K562 (cell line): Measurements from ENCODE around the gene SNRPB. TPM values are rescaled to one million over a fixed set of nuclear protein-coding genes. Genes with fewer than 3 reads are reported as not detected.

Experiments used
- ATAC-seq: fragments of 200-7000 bp; cut with Tn5 transposase; 3 replicates; pipeline ENCODE4 v1.9.1; 2020; ENCODE audit warnings: moderate library complexity
- BruUV-seq: library from RNA; stranded (reverse); fragments of 400-500 nt; replicated peaks from 2 replicates; lab custom pipeline; 2021; lab: Mats Ljungman, UMichigan
- CTCF ChIA-PET: fragments of 300-600 bp; formaldehyde crosslinking; extraction: SDS; loops from one replicate; lab custom pipeline; 2021; ENCODE audit warnings: low intra/inter-chr PET ratio; lab: Yijun Ruan, JAX
- POLR2A ChIA-PET: fragments of 300-600, 350-650 bp; sonication (Branson Sonifier 250); formaldehyde crosslinking; extraction: SDS; loops from one replicate; lab custom pipeline; 2021; ENCODE audit warnings: antibody characterized with exemption, inconsistent platforms; lab: Yijun Ruan, JAX
- DNase-seq, 4 experiments: peaks; one replicate each; pipeline versions ENCODE4 v3.0.0 to v3.0.0-alpha.2; 2011 to 2018; ENCODE audit warnings: low spot score in 3 of 4, mixed read lengths in 3 of 4; ENCODE audit errors: extremely low read depth in 1 of 4
- FAIRE-seq: peaks from 2 replicates; lab custom pipeline; 2011; peaks lifted over from hg19 to GRCh38; lab: Jason Lieb, UNC
- H2AFZ ChIP-seq: 2 replicates; pipeline ENCODE4 v1.6.0; 2011; ENCODE audit warnings: low read depth, low read length, control low read depth, inconsistent platforms
- H3K27ac ChIP-seq: fragments of 200-600 bp; 3 replicates; pipeline ENCODE4 v1.8.0; 2011; ENCODE audit warnings: low read depth, mild to moderate bottlenecking, control low read depth, inconsistent platforms, low read length, moderate library complexity, mixed read lengths; ENCODE audit errors: extremely low read depth
- H3K27me3 ChIP-seq, 2 experiments: fragments of 300-600 bp in 1 of 2; 2 replicates in 1 of 2; 3 replicates in 1 of 2; pipeline versions ENCODE4 v1.6.0 to v1.8.0; 2011; ENCODE audit warnings: inconsistent platforms in 2 of 2, low read length in 2 of 2, mild to moderate bottlenecking in 1 of 2, mixed read lengths in 1 of 2, moderate library complexity in 1 of 2; ENCODE audit not compliant: control insufficient read depth in 2 of 2, insufficient read depth in 2 of 2
- H3K36me3 ChIP-seq: fragments of 300-600 bp; 3 replicates; pipeline ENCODE4 v1.8.0; 2011; ENCODE audit warnings: mild to moderate bottlenecking, low read length, inconsistent platforms; ENCODE audit not compliant: control insufficient read depth, insufficient read depth
- H3K4me1 ChIP-seq, 2 experiments: fragments of 200-600 bp in 1 of 2; replicated peaks in 1 of 2; 2 replicates in 1 of 2; 3 replicates in 1 of 2; pipeline versions ENCODE4 v1.5.1 to v1.8.0; 2011; ENCODE audit warnings: inconsistent platforms in 2 of 2, low read length in 2 of 2, mild to moderate bottlenecking in 1 of 2, mixed read lengths in 1 of 2, moderate library complexity in 1 of 2; ENCODE audit not compliant: control insufficient read depth in 2 of 2, insufficient read depth in 2 of 2
- H3K4me2 ChIP-seq: 2 replicates; pipeline ENCODE4 v1.6.1; 2011; ENCODE audit warnings: low read length, control low read depth, inconsistent platforms, mixed read lengths; ENCODE audit not compliant: insufficient read depth
- H3K4me3 ChIP-seq: fragments of 200-600 bp; sonication (generic), shearing (Covaris generic); 2 replicates; pipeline ENCODE4 v1.5.1; 2016; ENCODE audit warnings: control low read depth, inconsistent platforms
- H3K79me2 ChIP-seq: fragments of 200-600 bp; 3 replicates; pipeline ENCODE4 v1.8.0; 2011; ENCODE audit warnings: low read length, inconsistent platforms; ENCODE audit not compliant: control insufficient read depth, insufficient read depth
- H3K9ac ChIP-seq, 2 experiments: 2 replicates each; pipeline versions ENCODE4 v1.6.0 to v1.6.1; 2011; ENCODE audit warnings: low read depth in 2 of 2, low read length in 2 of 2, control low read depth in 1 of 2, inconsistent platforms in 1 of 2, mild to moderate bottlenecking in 1 of 2, mixed read lengths in 1 of 2; ENCODE audit not compliant: insufficient read depth in 1 of 2
- H3K9me1 ChIP-seq: one replicate; pipeline ENCODE4 v1.6.0; 2011; ENCODE audit warnings: inconsistent platforms, mild to moderate bottlenecking, low read length, moderate library complexity; ENCODE audit not compliant: control insufficient read depth, insufficient read depth
- H3K9me3 ChIP-seq: replicated peaks from 2 replicates; pipeline ENCODE4 v1.5.1; 2011; ENCODE audit warnings: low read depth, low read length, inconsistent platforms; ENCODE audit not compliant: control insufficient read depth, insufficient read depth
- H4K20me1 ChIP-seq: replicated peaks from 2 replicates; pipeline ENCODE4 v1.6.1; 2011; ENCODE audit warnings: low read length, inconsistent platforms, mixed read lengths; ENCODE audit not compliant: control insufficient read depth, insufficient read depth
- ARID1B ChIP-seq: fragments of 450-650 bp; IDR thresholded peaks from 2 replicates; pipeline ENCODE4 v1.6.1; 2016; ENCODE audit warnings: antibody characterized with exemption, mild to moderate bottlenecking, inconsistent platforms
- CBFA2T2 ChIP-seq: fragments of 450-650 bp; conservative IDR thresholded peaks from 2 replicates; pipeline ENCODE4 v1.6.1; 2017; ENCODE audit warnings: mild to moderate bottlenecking
- EGR1 ChIP-seq: fragments of 450-650 bp; conservative IDR thresholded peaks from 2 replicates; pipeline ENCODE4 v1.6.1; 2017; ENCODE audit warnings: mild to moderate bottlenecking
- EHMT2 ChIP-seq: fragments of 450-650 bp; IDR thresholded peaks from 2 replicates; pipeline ENCODE4 v1.6.1; 2018; ENCODE audit warnings: antibody characterized with exemption
- JUND ChIP-seq, 2 experiments: IDR thresholded peaks; 2 replicates in 1 of 2; 3 replicates in 1 of 2; pipeline ENCODE4 v1.6.1; 2011; ENCODE audit warnings: borderline replicate concordance in 2 of 2, low read depth in 2 of 2, low read length in 2 of 2, improper control_type of control experiment in 1 of 2, missing biosample characterization in 1 of 2, missing genetic modification characterization in 1 of 2, missing genetic modification reagents in 1 of 2
- MCM3 ChIP-seq: fragments of 450-650 bp; IDR thresholded peaks from 2 replicates; pipeline ENCODE4 v1.6.1; 2016
- NCOR1 ChIP-seq: fragments of 450-650 bp; IDR thresholded peaks from 2 replicates; pipeline ENCODE4 v1.6.1; 2016; ENCODE audit warnings: mild to moderate bottlenecking, moderate library complexity
- NFIC ChIP-seq: fragments of 450-650 bp; IDR thresholded peaks from 2 replicates; pipeline ENCODE4 v1.6.1; 2017; ENCODE audit warnings: mild to moderate bottlenecking, inconsistent platforms
- TCF3 ChIP-seq: sonication (generic); formaldehyde crosslinking; IDR thresholded peaks from 2 replicates; pipeline ENCODE4 v1.4.0; 2020; ENCODE audit warnings: mild to moderate bottlenecking, missing genetic modification reagents
- TRIM24 ChIP-seq, 2 experiments: fragments of 450-650 bp; IDR thresholded peaks; 2 replicates each; pipeline ENCODE4 v1.6.1; 2016
- ZBTB17 ChIP-seq: fragments of 450-650 bp; formaldehyde crosslinking; IDR thresholded peaks from 2 replicates; pipeline ENCODE4 v1.4.0; 2020; ENCODE audit warnings: mild to moderate bottlenecking
- WGBS: fragments of 100-300 bp; shearing (Covaris generic); methylation state at CpG from one replicate; pipeline ENCODE4 v1.1.6; 2016; ENCODE audit warnings: low coverage, mixed read lengths; ENCODE audit not compliant: insufficient coverage; ENCODE audit errors: missing lambda C conversion rate; 5-methylcytosine and 5-hydroxymethylcytosine counted together
- in situ Hi-C: fragments of 300-500 bp; cut with MboI; formaldehyde crosslinking; loops from 4 replicates; pipeline ENCODE4 v1.15.0; 2018; ENCODE audit warnings: inconsistent platforms, mixed read lengths
- intact Hi-C: fragments of 100-400 bp; cut with micrococcal nuclease; formaldehyde crosslinking; loops from 2 replicates; pipeline ENCODE4 v1.14.2; 2022
- polyA plus RNA-seq, 8 experiments: library from polyadenylated mRNA; depleted of rRNA in 4 of 8; stranded (reverse) in 5 of 8; unstranded in 3 of 8; fragments of >200 nt; fragmentation: Nextera tagmentation in 2 of 8; fragmentation: Illumina TruSeq in 1 of 8; extraction: Ambion mirVana in 2 of 8; extraction: Trizol in 1 of 8; gene quantifications; 2 replicates each; pipeline versions ENCODE4 v1.2.1 to v1.2.3, GENCODE V29; 2011 to 2014; ENCODE audit warnings: inconsistent platforms in 1 of 8, missing spikeins in 1 of 8
- total RNA-seq, 7 experiments: library from RNA; depleted of rRNA in 6 of 7; stranded (reverse); fragments of >200 nt in 6 of 7; fragmentation: Illumina TruSeq in 2 of 7; extraction: Trizol in 2 of 7; gene quantifications; 2 replicates each; pipeline versions ENCODE4 v1.2.1 to v1.2.3, GENCODE V29; 2011 to 2021; ENCODE audit warnings: low replicate concordance in 1 of 7
- TF ChIP-seq, protein P1 (sequence below): fragments of 450-650 bp; IDR thresholded peaks from 2 replicates; pipeline ENCODE4 v1.6.1; 2018; ENCODE audit not compliant: partially characterized antibody
- TF ChIP-seq, protein P2 (sequence below): fragments of 450-650 bp; IDR thresholded peaks from 2 replicates; pipeline ENCODE4 v1.6.1; 2016; ENCODE audit warnings: antibody characterized with exemption
- TF ChIP-seq, protein P3 (sequence below): sonication (generic); formaldehyde crosslinking; IDR thresholded peaks from 2 replicates; pipeline ENCODE4 v1.8.0; 2023; ENCODE audit warnings: mild to moderate bottlenecking, missing genetic modification reagents

The SNRPB gene
- total and polyA plus RNA-seq, 9 of the 15 experiments (the other 6 are each of a cell fraction or from before 2014, with no cell fraction given), result 13.1 to 615 (median 266) TPM

DNA sequence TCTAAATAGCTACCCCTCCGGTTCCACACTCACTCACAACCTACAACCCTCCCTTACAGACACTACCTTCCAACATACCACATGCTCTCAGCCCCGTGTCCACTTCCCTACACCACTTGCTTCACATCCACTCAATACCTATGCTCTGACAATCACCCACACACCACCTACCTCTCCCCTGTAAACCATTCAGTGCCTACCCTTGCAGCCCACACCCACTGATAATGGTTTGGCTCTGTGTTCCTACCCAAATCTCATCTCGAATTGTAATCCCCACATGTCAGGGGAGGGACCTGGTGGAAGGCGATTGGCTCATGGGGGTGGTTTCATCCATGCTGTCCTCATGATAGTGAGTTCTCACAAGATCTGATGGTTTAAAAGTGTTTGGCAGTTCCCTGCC lies 48.0 kb upstream of the SNRPB start:
- Histone ChIP-seq H3K9ac (no peak overlapping the region), H3K79me2 (no peaks in the 10 kb centered on the region), H3K27ac (no peak overlapping the region; the same call in 2 of the 3 replicates), H3K4me2 (peak overlapping the region; percentile 21; the same call in 1 of the 2 replicates), H3K4me1 (peaks cover 0 to 17% of the 10 kb centered on the region in 2 experiments; a peak in 3 of 5 replicates), H3K9me1 (no peaks in the 10 kb centered on the region), H2AFZ (peak overlapping the region; percentile 89), H3K36me3 (no peaks in the 10 kb centered on the region), H3K27me3 (no peaks in the 10 kb centered on the region), H3K9me3 (no peaks in the 10 kb centered on the region), H3K4me3 (no peak overlapping the region), H4K20me1 (no peaks in the 10 kb centered on the region)
- BruUV-seq, result no TSS peak
- 10% methylated on average over 4 of the region's 4 CpGs for WGBS
- ChIA-PET CTCF (no interaction called here), POLR2A (interaction anchor here (0.9 kb wide), 1 partner anchor 29 kb away, joined by 3 read pairs; no protein-coding TSS in a partner anchor)
- DNase-seq (peak in 1 of 4 experiments; percentile 49), ATAC-seq (peak; percentile 68), FAIRE-seq (no peak)
- in situ Hi-C loops, result no loop called here
- intact Hi-C loops, result no loop called here
- TF ChIP-seq EHMT2, result 0 out of 2 replicates have a peak, but pooled peaks have one; percentile 23
- no peak for TF ChIP-seq JUND (IDR thresholded peaks at IDR 0.05; ENCODE audit: borderline replicate concordance, low read depth, low read length)
- TF ChIP-seq JUND (tag; IDR thresholded peaks at IDR 0.05; ENCODE audit: borderline replicate concordance, low read depth, low read length), result no peak
- TF ChIP-seq NFIC, result peak; percentile 16; the same call in 1 of the 2 replicates
- TF ChIP-seq EGR1, result peak; percentile 59
- TF ChIP-seq MCM3, result no peak
- TF ChIP-seq NCOR1, result peak; percentile 59
- TF ChIP-seq TCF3 (CRISPR knock-in tag), result peak; percentile 72
- TF ChIP-seq TRIM24 (IDR thresholded peaks at IDR 0.05), result 0 out of 4 replicates have a peak, but pooled peaks of 1 of the 2 experiments have one; percentile 36
- no peak for TF ChIP-seq ZBTB17
- TF ChIP-seq CBFA2T2, result peak; percentile 66
- TF ChIP-seq, protein P1, sequence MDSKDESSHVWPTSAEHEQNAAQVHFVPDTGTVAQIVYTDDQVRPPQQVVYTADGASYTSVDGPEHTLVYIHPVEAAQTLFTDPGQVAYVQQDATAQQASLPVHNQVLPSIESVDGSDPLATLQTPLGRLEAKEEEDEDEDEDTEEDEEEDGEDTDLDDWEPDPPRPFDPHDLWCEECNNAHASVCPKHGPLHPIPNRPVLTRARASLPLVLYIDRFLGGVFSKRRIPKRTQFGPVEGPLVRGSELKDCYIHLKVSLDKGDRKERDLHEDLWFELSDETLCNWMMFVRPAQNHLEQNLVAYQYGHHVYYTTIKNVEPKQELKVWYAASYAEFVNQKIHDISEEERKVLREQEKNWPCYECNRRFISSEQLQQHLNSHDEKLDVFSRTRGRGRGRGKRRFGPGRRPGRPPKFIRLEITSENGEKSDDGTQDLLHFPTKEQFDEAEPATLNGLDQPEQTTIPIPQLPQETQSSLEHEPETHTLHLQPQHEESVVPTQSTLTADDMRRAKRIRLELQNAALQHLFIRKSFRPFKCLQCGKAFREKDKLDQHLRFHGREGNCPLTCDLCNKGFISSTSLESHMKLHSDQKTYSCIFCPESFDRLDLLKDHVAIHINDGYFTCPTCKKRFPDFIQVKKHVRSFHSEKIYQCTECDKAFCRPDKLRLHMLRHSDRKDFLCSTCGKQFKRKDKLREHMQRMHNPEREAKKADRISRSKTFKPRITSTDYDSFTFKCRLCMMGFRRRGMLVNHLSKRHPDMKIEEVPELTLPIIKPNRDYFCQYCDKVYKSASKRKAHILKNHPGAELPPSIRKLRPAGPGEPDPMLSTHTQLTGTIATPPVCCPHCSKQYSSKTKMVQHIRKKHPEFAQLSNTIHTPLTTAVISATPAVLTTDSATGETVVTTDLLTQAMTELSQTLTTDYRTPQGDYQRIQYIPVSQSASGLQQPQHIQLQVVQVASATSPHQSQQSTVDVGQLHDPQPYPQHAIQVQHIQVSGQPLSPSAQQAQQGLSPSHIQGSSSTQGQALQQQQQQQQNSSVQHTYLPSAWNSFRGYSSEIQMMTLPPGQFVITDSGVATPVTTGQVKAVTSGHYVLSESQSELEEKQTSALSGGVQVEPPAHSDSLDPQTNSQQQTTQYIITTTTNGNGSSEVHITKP, result peak; percentile 84
- TF ChIP-seq, protein P2, sequence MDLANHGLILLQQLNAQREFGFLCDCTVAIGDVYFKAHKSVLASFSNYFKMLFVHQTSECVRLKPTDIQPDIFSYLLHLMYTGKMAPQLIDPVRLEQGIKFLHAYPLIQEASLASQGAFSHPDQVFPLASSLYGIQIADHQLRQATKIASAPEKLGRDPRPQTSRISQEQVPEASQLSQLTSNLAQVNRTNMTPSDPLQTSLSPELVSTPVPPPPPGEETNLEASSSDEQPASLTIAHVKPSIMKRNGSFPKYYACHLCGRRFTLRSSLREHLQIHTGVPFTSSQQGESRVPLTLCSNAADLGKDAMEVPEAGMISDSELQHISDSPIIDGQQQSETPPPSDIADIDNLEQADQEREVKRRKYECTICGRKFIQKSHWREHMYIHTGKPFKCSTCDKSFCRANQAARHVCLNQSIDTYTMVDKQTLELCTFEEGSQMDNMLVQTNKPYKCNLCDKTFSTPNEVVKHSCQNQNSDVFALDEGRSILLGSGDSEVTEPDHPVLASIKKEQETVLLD, result 0 out of 2 replicates have a peak, but pooled peaks have one; percentile 52
- TF ChIP-seq ARID1B, result 0 out of 2 replicates have a peak, but pooled peaks have one; percentile 51
- TF ChIP-seq, protein P3, sequence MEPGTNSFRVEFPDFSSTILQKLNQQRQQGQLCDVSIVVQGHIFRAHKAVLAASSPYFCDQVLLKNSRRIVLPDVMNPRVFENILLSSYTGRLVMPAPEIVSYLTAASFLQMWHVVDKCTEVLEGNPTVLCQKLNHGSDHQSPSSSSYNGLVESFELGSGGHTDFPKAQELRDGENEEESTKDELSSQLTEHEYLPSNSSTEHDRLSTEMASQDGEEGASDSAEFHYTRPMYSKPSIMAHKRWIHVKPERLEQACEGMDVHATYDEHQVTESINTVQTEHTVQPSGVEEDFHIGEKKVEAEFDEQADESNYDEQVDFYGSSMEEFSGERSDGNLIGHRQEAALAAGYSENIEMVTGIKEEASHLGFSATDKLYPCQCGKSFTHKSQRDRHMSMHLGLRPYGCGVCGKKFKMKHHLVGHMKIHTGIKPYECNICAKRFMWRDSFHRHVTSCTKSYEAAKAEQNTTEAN, result no peak
